Measurements from ENCODE around the gene FAM3C. TPM values are rescaled to one million over a fixed set of nuclear protein-coding genes. Genes with fewer than 3 reads are reported as not detected.

Gene FAM3C
- total and polyA plus RNA-seq, 2 donors (not counting 1 experiment from before 2014, with no cell fraction given), result 38.7 to 75.4 TPM

DNA sequence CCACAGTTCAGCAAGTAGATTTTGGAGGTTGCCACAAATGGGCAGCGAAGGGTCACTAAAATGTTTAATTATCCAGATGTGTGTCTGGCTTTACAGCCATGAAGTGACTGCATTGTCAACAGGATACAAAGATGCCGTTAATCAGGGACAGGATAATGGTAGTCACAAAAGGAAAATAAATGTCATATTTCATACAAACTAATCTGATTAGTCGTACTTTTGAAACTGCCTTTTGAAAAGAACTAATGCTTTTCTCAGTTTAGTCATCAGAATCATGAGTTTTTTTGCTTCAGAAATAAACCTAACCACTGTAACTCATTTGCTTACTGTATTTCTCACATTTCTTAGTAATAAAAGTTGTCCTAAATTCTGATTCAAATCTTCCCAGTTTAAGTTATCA, 89.5 kb downstream of the FAM3C start:
- ChIA-PET POLR2A (no interaction called here), CTCF (interaction anchor here (1.2 kb wide), 1 partner anchor 126 kb away, joined by 3 read pairs; no protein-coding TSS in a partner anchor)
- no peak overlapping the region for H2AFZ ChIP-seq (ENCODE audit: insufficient read depth, low read depth, low read length, poor library complexity, severe bottlenecking)
- H3K4me1 ChIP-seq (ENCODE audit: control insufficient read depth in 2 of 2, insufficient read depth in 2 of 2, low read length in 2 of 2), result peaks cover 15% of the 10 kb centered on the region in 2 donors
- H3K27ac ChIP-seq (ENCODE audit: low read length in 2 of 2), result no peak overlapping the region
- intact Hi-C loops (cut with micrococcal nuclease), result no loop called here
- no peaks in the 10 kb centered on the region for H3K36me3 ChIP-seq (replicated peaks in 1 of 2; ENCODE audit: control extremely low read depth in 1 of 2, control insufficient read depth in 1 of 2, extremely low read depth in 1 of 2, insufficient read depth in 2 of 2, low read length in 1 of 2)
- WGBS (ENCODE audit: insufficient coverage), result no CpG with 5 or more reads among the region's 3 CpGs
- Mint-ChIP-seq H3K27me3 (no peaks in the 10 kb centered on the region), H3K27ac (peak overlapping the region; percentile 57), H3K4me3 (no peak overlapping the region), H3K4me1 (peaks cover 44% of the 10 kb centered on the region), H3K9me3 (ENCODE audit: insufficient read depth) (peaks cover 2% of the 10 kb centered on the region)
- H3K9me3 ChIP-seq (ENCODE audit: control extremely low read depth in 1 of 3, control insufficient read depth in 2 of 3, insufficient read depth in 1 of 3, low read length in 2 of 3), result peaks cover 0 to 4% (median 3%) of the 10 kb centered on the region in 3 donors
- no peaks in the 10 kb centered on the region for H3K27me3 ChIP-seq (replicated peaks in 1 of 4; ENCODE audit: control extremely low read depth in 1 of 4, control insufficient read depth in 3 of 4, insufficient read depth in 4 of 4, low read length in 3 of 4)
- DNase-seq, result no peak
- H3K4me2 ChIP-seq (replicated peaks; ENCODE audit: low read depth, low read length, poor library complexity, severe bottlenecking), result no peak overlapping the region
- no peak overlapping the region for H3K9ac ChIP-seq (ENCODE audit: low read length)
- H4K20me1 ChIP-seq (ENCODE audit: control insufficient read depth, insufficient read depth, low read length, poor library complexity, severe bottlenecking), result no peaks in the 10 kb centered on the region
- H3K79me2 ChIP-seq (ENCODE audit: control insufficient read depth, insufficient read depth, low read length), result peaks cover 5% of the 10 kb centered on the region
- TF ChIP-seq, protein P1, sequence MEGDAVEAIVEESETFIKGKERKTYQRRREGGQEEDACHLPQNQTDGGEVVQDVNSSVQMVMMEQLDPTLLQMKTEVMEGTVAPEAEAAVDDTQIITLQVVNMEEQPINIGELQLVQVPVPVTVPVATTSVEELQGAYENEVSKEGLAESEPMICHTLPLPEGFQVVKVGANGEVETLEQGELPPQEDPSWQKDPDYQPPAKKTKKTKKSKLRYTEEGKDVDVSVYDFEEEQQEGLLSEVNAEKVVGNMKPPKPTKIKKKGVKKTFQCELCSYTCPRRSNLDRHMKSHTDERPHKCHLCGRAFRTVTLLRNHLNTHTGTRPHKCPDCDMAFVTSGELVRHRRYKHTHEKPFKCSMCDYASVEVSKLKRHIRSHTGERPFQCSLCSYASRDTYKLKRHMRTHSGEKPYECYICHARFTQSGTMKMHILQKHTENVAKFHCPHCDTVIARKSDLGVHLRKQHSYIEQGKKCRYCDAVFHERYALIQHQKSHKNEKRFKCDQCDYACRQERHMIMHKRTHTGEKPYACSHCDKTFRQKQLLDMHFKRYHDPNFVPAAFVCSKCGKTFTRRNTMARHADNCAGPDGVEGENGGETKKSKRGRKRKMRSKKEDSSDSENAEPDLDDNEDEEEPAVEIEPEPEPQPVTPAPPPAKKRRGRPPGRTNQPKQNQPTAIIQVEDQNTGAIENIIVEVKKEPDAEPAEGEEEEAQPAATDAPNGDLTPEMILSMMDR (IDR thresholded peaks at IDR 0.05), result no peak
- TF ChIP-seq EZH2 (IDR thresholded peaks at IDR 0.05; ENCODE audit: borderline replicate concordance, insufficient read depth, low read depth, low read length, poor library complexity, severe bottlenecking), result no peak
- no peak for ATAC-seq (ENCODE audit: low read depth)
- no peak overlapping the region for H3K4me3 ChIP-seq (ENCODE audit: control extremely low read depth in 1 of 5, extremely low read depth in 1 of 5, insufficient read depth in 1 of 5, low read depth in 2 of 5, low read length in 4 of 5)

DNA sequence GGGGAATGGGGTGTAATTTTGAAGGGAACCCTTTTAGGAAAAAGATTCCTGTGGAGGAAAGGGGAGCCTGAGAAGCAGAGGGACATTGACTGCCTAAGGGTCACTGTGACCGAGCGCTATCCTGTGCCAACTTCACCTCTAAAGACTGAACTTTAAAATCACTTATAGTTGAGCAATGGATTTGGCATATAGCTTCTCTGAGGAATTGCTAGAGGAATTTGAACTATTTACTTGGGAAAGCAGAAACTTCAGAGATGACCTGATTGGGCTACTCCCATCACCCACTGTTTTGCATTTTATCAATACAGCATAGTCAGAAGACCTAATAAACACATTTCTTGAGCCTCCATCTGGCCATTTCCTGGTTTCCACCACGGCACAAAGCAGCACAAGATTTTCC, 91.0 kb downstream of the FAM3C start:
- Mint-ChIP-seq H3K9me3 (ENCODE audit: insufficient read depth) (no peaks in the 10 kb centered on the region), H3K27me3 (no peaks in the 10 kb centered on the region), H3K27ac (no peak overlapping the region), H3K4me3 (no peak overlapping the region), H3K4me1 (peaks cover 50% of the 10 kb centered on the region)
- intact Hi-C loops (cut with micrococcal nuclease), result no loop called here
- H3K36me3 ChIP-seq (replicated peaks in 1 of 2; ENCODE audit: control extremely low read depth in 1 of 2, control insufficient read depth in 1 of 2, extremely low read depth in 1 of 2, insufficient read depth in 2 of 2, low read length in 1 of 2), result no peaks in the 10 kb centered on the region
- no peak overlapping the region for H3K27ac ChIP-seq (ENCODE audit: low read length in 2 of 2)
- no peak overlapping the region for H3K4me2 ChIP-seq (replicated peaks; ENCODE audit: low read depth, low read length, poor library complexity, severe bottlenecking)
- H3K79me2 ChIP-seq (ENCODE audit: control insufficient read depth, insufficient read depth, low read length), result peaks cover 5% of the 10 kb centered on the region
- no CpG with 5 or more reads among the region's 3 CpGs for WGBS (ENCODE audit: insufficient coverage)
- H3K9me3 ChIP-seq (ENCODE audit: control extremely low read depth in 1 of 3, control insufficient read depth in 2 of 3, insufficient read depth in 1 of 3, low read length in 2 of 3), result peaks cover 0 to 4% (median 1%) of the 10 kb centered on the region in 3 donors
- no peak overlapping the region for H3K4me3 ChIP-seq (ENCODE audit: control extremely low read depth in 1 of 5, extremely low read depth in 1 of 5, insufficient read depth in 1 of 5, low read depth in 2 of 5, low read length in 4 of 5)
- CTCF ChIA-PET, result interaction anchor here (0.7 to 1.0 kb wide), 2 partner anchors 11 to 24 kb away, joined by 3 read pairs; no protein-coding TSS in a partner anchor
- POLR2A ChIA-PET, result interaction anchor here (1.1 kb wide), 1 partner anchor 9 kb away, joined by 3 read pairs; no protein-coding TSS in a partner anchor
- no peak overlapping the region for H2AFZ ChIP-seq (ENCODE audit: insufficient read depth, low read depth, low read length, poor library complexity, severe bottlenecking)
- H3K9ac ChIP-seq (ENCODE audit: low read length), result no peak overlapping the region
- no peaks in the 10 kb centered on the region for H4K20me1 ChIP-seq (ENCODE audit: control insufficient read depth, insufficient read depth, low read length, poor library complexity, severe bottlenecking)
- H3K27me3 ChIP-seq (replicated peaks in 1 of 4; ENCODE audit: control extremely low read depth in 1 of 4, control insufficient read depth in 3 of 4, insufficient read depth in 4 of 4, low read length in 3 of 4), result no peaks in the 10 kb centered on the region
- peaks cover 24 to 26% of the 10 kb centered on the region in 2 donors for H3K4me1 ChIP-seq (ENCODE audit: control insufficient read depth in 2 of 2, insufficient read depth in 2 of 2, low read length in 2 of 2)
- ATAC-seq (ENCODE audit: low read depth), result no peak
- no peak for DNase-seq
- no peak for TF ChIP-seq EZH2 (IDR thresholded peaks at IDR 0.05; ENCODE audit: borderline replicate concordance, insufficient read depth, low read depth, low read length, poor library complexity, severe bottlenecking)
- TF ChIP-seq, protein P1 (IDR thresholded peaks at IDR 0.05), result no peak

Data from B cell (primary cell).